ENCODE data around the gene ERC1. TPM values are rescaled to one million over a fixed set of nuclear protein-coding genes. Genes with fewer than 3 reads are reported as not detected.

Gene ERC1
- total and polyA plus RNA-seq, 9 of the 15 experiments (the other 6 are each of a cell fraction or from before 2014, with no cell fraction given) = 0.74 to 11.8 (median 4.8) TPM

GRCh38 chr12:1272142-1272541 is 281.1 kb downstream of the ERC1 start:
- H3K79me2 ChIP-seq (ENCODE audit: control insufficient read depth, insufficient read depth, low read length) = no peaks in the 10 kb centered on the region
- H3K9me1 ChIP-seq (ENCODE audit: control insufficient read depth, insufficient read depth, low read length) = no peaks in the 10 kb centered on the region
- H3K9me3 ChIP-seq (replicated peaks; ENCODE audit: control insufficient read depth, insufficient read depth, low read depth, low read length) = no peaks in the 10 kb centered on the region; the same call in 1 of the 2 replicates
- no peaks in the 10 kb centered on the region for H3K27me3 ChIP-seq (ENCODE audit: control insufficient read depth in 2 of 2, insufficient read depth in 2 of 2, low read length in 2 of 2)
- no peaks in the 10 kb centered on the region for H4K20me1 ChIP-seq (replicated peaks; ENCODE audit: control insufficient read depth, insufficient read depth, low read length)
- TF ChIP-seq KLF16 (IDR thresholded peaks at IDR 0.05) (no peak), ZNF217 (CRISPR knock-in tag; IDR thresholded peaks at IDR 0.05) (no peak), GATA2 (CRISPR knock-in tag; IDR thresholded peaks at IDR 0.05) (no peak), SMARCA5 (IDR thresholded peaks at IDR 0.05) (no peak), ZFP36 (IDR thresholded peaks at IDR 0.05; ENCODE audit: low read depth, low read length, partially characterized antibody) (no peak), SRSF7 (optimal IDR thresholded peaks at IDR 0.05; ENCODE audit: low read depth, low read length) (no peak), ZBTB17 (CRISPR knock-in tag; IDR thresholded peaks at IDR 0.05) (no peak), CUX1 (CRISPR knock-in tag; IDR thresholded peaks at IDR 0.05) (no peak), ETV5 (CRISPR knock-in tag; IDR thresholded peaks at IDR 0.05; ENCODE audit: low read depth) (no peak), TCF3 (CRISPR knock-in tag; IDR thresholded peaks at IDR 0.05) (no peak), EWSR1 (IDR thresholded peaks at IDR 0.05; ENCODE audit: borderline replicate concordance, low read depth, partially characterized antibody) (no peak), SMC3 (conservative IDR thresholded peaks at IDR 0.05; ENCODE audit: insufficient read depth, low read depth, low read length) (no peak), ZC3H8 (IDR thresholded peaks at IDR 0.05) (no peak), CTBP1 (IDR thresholded peaks at IDR 0.05; ENCODE audit: borderline replicate concordance) (no peak), HNRNPLL (IDR thresholded peaks at IDR 0.05; ENCODE audit: low read depth, low read length, poor library complexity, severe bottlenecking) (no peak)
- TF ChIP-seq, protein P1, sequence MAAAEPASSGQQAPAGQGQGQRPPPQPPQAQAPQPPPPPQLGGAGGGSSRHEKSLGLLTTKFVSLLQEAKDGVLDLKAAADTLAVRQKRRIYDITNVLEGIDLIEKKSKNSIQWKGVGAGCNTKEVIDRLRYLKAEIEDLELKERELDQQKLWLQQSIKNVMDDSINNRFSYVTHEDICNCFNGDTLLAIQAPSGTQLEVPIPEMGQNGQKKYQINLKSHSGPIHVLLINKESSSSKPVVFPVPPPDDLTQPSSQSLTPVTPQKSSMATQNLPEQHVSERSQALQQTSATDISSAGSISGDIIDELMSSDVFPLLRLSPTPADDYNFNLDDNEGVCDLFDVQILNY (CRISPR knock-in tag; IDR thresholded peaks at IDR 0.05) = no peak
- intact Hi-C loops (cut with micrococcal nuclease) (no loop called here), in situ Hi-C loops (cut with MboI) (no loop called here)
- no peaks in the 10 kb centered on the region for H3K36me3 ChIP-seq (ENCODE audit: control insufficient read depth, insufficient read depth, low read length)
- no peak overlapping the region for H2AFZ ChIP-seq (ENCODE audit: low read depth, low read length)
- CTCF ChIA-PET (ENCODE audit: low intra/inter-chr PET ratio) = no interaction called here
- no peaks in the 10 kb centered on the region for H3K4me1 ChIP-seq (replicated peaks in 1 of 2; ENCODE audit: control insufficient read depth in 2 of 2, insufficient read depth in 2 of 2, low read length in 2 of 2)
- POLR2A ChIA-PET = interaction anchor here (0.6 kb wide), 1 partner anchor 218 kb away, joined by 3 read pairs; no protein-coding TSS in a partner anchor
- no peak for DNase-seq (ENCODE audit: extremely low read depth in 1 of 4, low spot score in 3 of 4)
- BruUV-seq (replicated peaks) = no TSS peak
- WGBS (ENCODE audit: insufficient coverage, low coverage, missing lambda C conversion rate) = 33% methylated on average over 3 of the region's 3 CpGs
- H3K4me2 ChIP-seq (ENCODE audit: insufficient read depth, low read length) = no peak overlapping the region
- no peak for FAIRE-seq
- H3K27ac ChIP-seq (ENCODE audit: extremely low read depth, low read depth, low read length) = no peak overlapping the region
- H3K9ac ChIP-seq (ENCODE audit: insufficient read depth in 1 of 2, low read depth in 2 of 2, low read length in 2 of 2) = no peak overlapping the region
- ATAC-seq = no peak
- no peak overlapping the region for H3K4me3 ChIP-seq

Measured in K562 (cell line).